Fibroblast of the aortic adventitia (primary cell): Measurements from ENCODE around the gene SPATC1L. TPM values are rescaled to one million over a fixed set of nuclear protein-coding genes. Genes with fewer than 3 reads are reported as not detected.
"Not testable (repeated sequence)": the region's sequence is repeated elsewhere in the genome, so short reads cannot be mapped to it uniquely, and the experiment has no call there.

Experiments used
- DNase-seq: peaks from one replicate; pipeline ENCODE4 v3.0.0-alpha.2; 2010; ENCODE audit warnings: low read depth
- H3K4me3 ChIP-seq: 2 replicates; pipeline ENCODE4 v1.5.1; 2011; ENCODE audit warnings: low read depth, mild to moderate bottlenecking, control low read depth, low read length, moderate library complexity
- total RNA-seq: library from RNA; depleted of rRNA; stranded (reverse); fragments of >200 nt; gene quantifications from 2 replicates; pipeline ENCODE4 v1.2.3, GENCODE V29; 2012; ENCODE audit warnings: low replicate concordance
- TF ChIP-seq, protein P1 (sequence below): IDR thresholded peaks from 2 replicates; pipeline ENCODE4 v1.5.1; 2011; ENCODE audit warnings: mild to moderate bottlenecking, low read length, control low read depth, inconsistent platforms; ENCODE audit not compliant: insufficient read depth

The SPATC1L gene
- total RNA-seq, 1 donor, result 9.4 TPM

- no peak for DNase-seq
- H3K4me3 ChIP-seq, result no peak overlapping the region
- TF ChIP-seq, protein P1, sequence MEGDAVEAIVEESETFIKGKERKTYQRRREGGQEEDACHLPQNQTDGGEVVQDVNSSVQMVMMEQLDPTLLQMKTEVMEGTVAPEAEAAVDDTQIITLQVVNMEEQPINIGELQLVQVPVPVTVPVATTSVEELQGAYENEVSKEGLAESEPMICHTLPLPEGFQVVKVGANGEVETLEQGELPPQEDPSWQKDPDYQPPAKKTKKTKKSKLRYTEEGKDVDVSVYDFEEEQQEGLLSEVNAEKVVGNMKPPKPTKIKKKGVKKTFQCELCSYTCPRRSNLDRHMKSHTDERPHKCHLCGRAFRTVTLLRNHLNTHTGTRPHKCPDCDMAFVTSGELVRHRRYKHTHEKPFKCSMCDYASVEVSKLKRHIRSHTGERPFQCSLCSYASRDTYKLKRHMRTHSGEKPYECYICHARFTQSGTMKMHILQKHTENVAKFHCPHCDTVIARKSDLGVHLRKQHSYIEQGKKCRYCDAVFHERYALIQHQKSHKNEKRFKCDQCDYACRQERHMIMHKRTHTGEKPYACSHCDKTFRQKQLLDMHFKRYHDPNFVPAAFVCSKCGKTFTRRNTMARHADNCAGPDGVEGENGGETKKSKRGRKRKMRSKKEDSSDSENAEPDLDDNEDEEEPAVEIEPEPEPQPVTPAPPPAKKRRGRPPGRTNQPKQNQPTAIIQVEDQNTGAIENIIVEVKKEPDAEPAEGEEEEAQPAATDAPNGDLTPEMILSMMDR, result no peak
Measured at GRCh38 chr21:46180079-46180722, 4.1 kb downstream of the SPATC1L start.

- TF ChIP-seq, protein P1, result no peak
- no peak for DNase-seq
Measured at GRCh38 chr21:46179708-46180078, 4.6 kb downstream of the SPATC1L start.

GRCh38 chr21:46178961-46179360, 5.3 kb downstream of the SPATC1L start:
- TF ChIP-seq, protein P1, result no peak
- H3K4me3 ChIP-seq, result no peak overlapping the region
- no peak for DNase-seq

More at GRCh38 chr21:46179708-46180078, 4.6 kb downstream of the SPATC1L start:
- H3K4me3 ChIP-seq, result no peak overlapping the region

DNA sequence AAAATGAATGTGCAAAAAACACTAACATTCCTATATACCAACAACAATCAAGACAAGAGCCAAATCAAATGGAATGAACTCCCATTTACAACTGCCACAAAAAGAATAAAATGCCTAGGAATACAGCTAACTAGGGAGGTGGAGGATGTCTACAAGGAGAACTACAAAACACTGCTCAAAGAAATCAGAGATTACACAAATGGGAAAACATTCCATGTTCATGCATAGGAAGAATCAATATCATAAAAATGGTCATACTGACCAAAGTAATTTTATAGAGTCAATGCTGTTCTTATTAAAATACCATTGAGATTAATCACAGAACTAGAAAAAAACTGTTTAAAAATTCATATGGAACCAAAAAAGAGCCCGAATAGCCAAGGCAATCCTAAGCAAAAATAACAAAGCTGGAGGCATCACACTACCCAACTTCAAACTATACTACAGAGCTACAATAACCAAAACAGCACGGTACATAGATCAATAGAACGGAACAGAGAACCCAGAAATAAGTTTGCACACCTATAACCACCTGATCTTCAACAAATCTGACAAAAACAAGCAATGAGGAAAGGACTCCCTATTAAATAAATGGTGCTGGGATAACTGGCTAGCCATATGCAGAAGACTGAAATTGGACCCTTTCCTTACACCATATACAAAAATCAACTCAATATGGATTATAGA, 7.7 kb downstream of the SPATC1L start:
- H3K4me3 ChIP-seq, DNase-seq: not testable (repeated sequence)

DNA sequence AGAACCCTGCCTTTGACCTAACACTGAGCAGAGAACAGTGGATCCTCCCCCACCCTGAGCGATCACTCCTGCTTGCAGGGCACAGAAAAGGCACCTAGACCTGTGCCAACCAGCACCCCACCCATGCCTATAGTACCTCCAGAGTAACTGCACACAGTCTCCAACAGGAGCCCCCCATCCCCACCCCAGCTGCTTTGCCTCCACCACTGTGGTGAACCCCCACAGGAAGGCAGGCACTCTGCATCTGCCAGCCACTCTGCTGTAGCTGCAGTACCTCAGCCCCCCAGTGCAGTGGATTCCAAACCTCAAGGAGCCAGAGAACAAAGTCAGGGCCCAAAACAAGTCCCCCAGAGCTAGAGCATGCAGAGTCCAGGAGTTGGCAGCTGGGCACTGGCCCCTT, 10.7 kb downstream of the SPATC1L start:
- no peak overlapping the region for H3K4me3 ChIP-seq
- TF ChIP-seq, protein P1, result no peak
- no peak for DNase-seq

DNA sequence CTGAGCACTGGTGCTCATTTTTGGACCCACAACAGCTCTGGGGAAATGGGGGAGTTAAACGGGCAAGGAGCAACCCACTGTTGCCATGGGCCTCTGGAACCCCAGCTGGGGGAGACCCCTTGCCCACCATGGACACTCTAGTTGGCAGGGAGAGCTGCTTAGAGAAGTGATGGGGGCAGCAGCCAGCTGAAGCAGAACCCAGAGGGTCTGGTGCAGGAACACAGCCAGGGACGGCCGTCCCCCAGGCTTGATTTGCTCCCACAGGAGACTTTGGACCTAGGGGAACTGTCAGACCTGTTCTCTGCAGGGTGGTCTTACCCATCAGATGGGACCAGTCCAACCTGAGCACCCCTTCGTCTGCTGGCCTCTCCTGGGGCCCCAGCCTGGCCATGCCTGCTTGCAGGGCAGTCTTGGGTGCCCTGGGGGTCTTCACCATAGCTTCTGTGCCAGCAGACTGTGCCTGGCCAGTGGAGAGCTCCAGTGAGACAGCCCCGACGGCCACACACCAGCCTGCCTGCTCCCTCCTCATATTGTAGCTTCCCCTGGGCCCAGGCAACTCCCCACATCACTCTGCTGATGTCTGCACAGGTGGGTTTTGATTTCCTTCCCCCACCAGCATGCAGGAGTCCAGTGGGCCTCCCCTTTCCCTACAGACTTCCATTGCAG, 11.3 kb downstream of the SPATC1L start:
- H3K4me3 ChIP-seq, result no peak overlapping the region
- TF ChIP-seq, protein P1, result no peak
- DNase-seq, result no peak

DNA sequence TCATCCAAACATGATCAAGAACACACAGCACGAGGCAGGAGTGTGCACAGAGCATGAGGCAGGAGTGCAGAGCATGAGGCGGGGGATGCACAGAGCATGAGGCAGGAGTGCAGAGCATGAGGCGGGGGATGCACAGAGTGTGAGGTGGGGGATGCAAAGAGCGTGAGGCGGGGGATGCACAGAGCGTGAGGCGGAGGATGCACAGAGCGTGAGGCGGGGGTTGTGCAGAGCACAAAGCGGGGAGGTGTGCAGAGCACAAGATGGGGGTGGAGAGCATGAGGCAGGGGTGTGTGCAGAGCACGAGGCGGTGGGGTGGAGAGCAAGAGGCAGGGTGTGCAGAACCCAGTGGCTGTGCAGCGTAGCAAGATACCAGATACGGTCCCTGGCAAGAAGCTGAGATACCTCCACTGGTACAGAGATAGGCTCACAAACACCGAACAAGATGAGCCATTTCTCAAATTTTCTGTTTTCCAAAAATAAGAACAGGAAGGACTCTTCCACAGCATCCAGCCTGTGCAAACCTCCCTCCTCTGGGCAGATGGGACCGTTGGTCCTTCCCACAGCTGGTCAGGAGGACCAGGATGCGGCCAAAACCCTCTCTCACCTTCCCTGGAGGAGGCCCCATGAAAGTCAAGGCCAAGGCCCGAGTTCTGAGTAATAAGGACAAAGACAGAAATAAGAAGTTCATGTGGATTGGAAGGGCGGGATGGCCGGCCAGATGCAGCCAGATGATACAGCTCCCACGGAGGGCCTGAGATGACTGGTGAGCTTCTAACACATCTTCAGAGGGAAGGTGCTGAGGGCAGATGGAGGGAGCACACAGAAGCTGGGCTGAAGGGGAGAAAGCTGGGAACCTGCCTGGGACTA, 12.0 kb downstream of the SPATC1L start:
- TF ChIP-seq, protein P1, result no peak
- no peak overlapping the region for H3K4me3 ChIP-seq
- DNase-seq, result no peak
